Measurements from ENCODE around the gene ZFYVE26. TPM values are rescaled to one million over a fixed set of nuclear protein-coding genes. Genes with fewer than 3 reads are reported as not detected.

The ZFYVE26 gene
- total and polyA plus RNA-seq, 10 of the 15 experiments (the other 5 are each of a cell fraction or from before 2014, with no cell fraction given): 1.00 to 25.6 (median 12.0) TPM

- Histone ChIP-seq H3K9me3 (replicated peaks; ENCODE audit: control insufficient read depth, insufficient read depth, low read length) (no peaks in the 10 kb centered on the region), H2AFZ (ENCODE audit: control insufficient read depth, low read depth, low read length) (no peak overlapping the region), H3K4me3 (no peak overlapping the region), H3K4me1 (ENCODE audit: control insufficient read depth, insufficient read depth, low read length) (no peaks in the 10 kb centered on the region), H3K4me2 (ENCODE audit: control insufficient read depth, insufficient read depth) (no peak overlapping the region), H3K36me3 (ENCODE audit: control insufficient read depth in 2 of 2, insufficient read depth in 2 of 2, low read length in 1 of 2) (peaks cover 8 to 47% of the 10 kb centered on the region in 2 experiments), H3K27me3 (replicated peaks in 1 of 2; ENCODE audit: control insufficient read depth in 2 of 2, insufficient read depth in 2 of 2, low read length in 1 of 2) (no peaks in the 10 kb centered on the region), H4K20me1 (ENCODE audit: control insufficient read depth, insufficient read depth) (no peaks in the 10 kb centered on the region), H3K79me2 (ENCODE audit: control insufficient read depth, insufficient read depth, low read length) (no peaks in the 10 kb centered on the region), H3K27ac (ENCODE audit: control insufficient read depth, insufficient read depth) (no peak overlapping the region), H3K9ac (ENCODE audit: control insufficient read depth, insufficient read depth, low read length) (no peak overlapping the region)
- in situ Hi-C loops (cut with MboI): no loop called here
- ChIA-PET RAD21 (ENCODE audit: unreplicated experiment) (no interaction called here), SMC1A (ENCODE audit: uncharacterized antibody, unreplicated experiment) (interaction anchor here (0.7 to 1.4 kb wide), 2 partner anchors 8 to 17 kb away, joined by 3 read pairs; no protein-coding TSS in a partner anchor), POLR2A (interaction anchor here (0.6 kb wide), 1 partner anchor 468 kb away, joined by 5 read pairs; no protein-coding TSS in a partner anchor), CTCF (no interaction called here)
- DNase-seq (ENCODE audit: low read depth, low spot score): no peak
- TF ChIP-seq ZSCAN29 (IDR thresholded peaks at IDR 0.05) (no peak), ZZZ3 (IDR thresholded peaks at IDR 0.05; ENCODE audit: control insufficient read depth, insufficient read length, low read depth) (no peak), MTA3 (IDR thresholded peaks at IDR 0.05; ENCODE audit: borderline replicate concordance, low read length) (no peak), BCL11A (IDR thresholded peaks at IDR 0.05; ENCODE audit: low read depth, low read length) (no peak), E2F4 (IDR thresholded peaks at IDR 0.05; ENCODE audit: low read depth, low read length) (no peak), BACH1 (IDR thresholded peaks at IDR 0.05; ENCODE audit: borderline replicate concordance) (no peak), KDM1A (IDR thresholded peaks at IDR 0.05; ENCODE audit: borderline replicate concordance) (no peak), NRF1 (conservative IDR thresholded peaks at IDR 0.05; ENCODE audit: low read depth, low read length) (no peak), POLR2A (IDR thresholded peaks at IDR 0.05; ENCODE audit: low read depth, low read length) (no peak), FOS (IDR thresholded peaks at IDR 0.05; ENCODE audit: borderline replicate concordance, extremely low read depth, insufficient read length) (no peak), NFYB (IDR thresholded peaks at IDR 0.05; ENCODE audit: insufficient read depth, low read depth, low read length) (no peak), CHD2 (IDR thresholded peaks at IDR 0.05; ENCODE audit: borderline replicate concordance, low read depth, low read length) (no peak), TARDBP (IDR thresholded peaks at IDR 0.05; ENCODE audit: borderline replicate concordance) (no peak), EED (IDR thresholded peaks at IDR 0.05; ENCODE audit: low read depth) (no peak), NR2C2 (IDR thresholded peaks at IDR 0.05; ENCODE audit: borderline replicate concordance, control insufficient read depth, insufficient read length, low read depth) (no peak), STAT1 (conservative IDR thresholded peaks at IDR 0.05) (no peak), ZNF592 (IDR thresholded peaks at IDR 0.05) (no peak), TCF12 (IDR thresholded peaks at IDR 0.05; ENCODE audit: low read depth, low read length) (no peak), TCF7 (IDR thresholded peaks at IDR 0.05; ENCODE audit: borderline replicate concordance) (no peak), CHD1 (IDR thresholded peaks at IDR 0.05; ENCODE audit: low read depth, low read length) (no peak)
- no TSS peak for BruUV-seq (replicated peaks)
- intact Hi-C loops (cut with micrococcal nuclease; ENCODE audit: unreplicated experiment): no loop called here
- no peak for ATAC-seq
- no peak for FAIRE-seq
- WGBS (ENCODE audit: insufficient coverage, insufficient replicate concordance, low lambda C conversion rate, missing lambda C conversion rate): 71% methylated on average over 4 of the region's 4 CpGs
These were observed 39.6 kb downstream of the ZFYVE26 start for GRCh38 chr14:67776653-67777322.

Data from GM12878 (cell line).